ENCODE results near the gene MYH1.

The MYH1 gene

GRCh38 chr17:10482252-10482651 lies 36.1 kb downstream of the MYH1 start:
- no peak for DNase-seq (ENCODE audit: low read depth in 2 of 2)

- DNase-seq (ENCODE audit: low read depth in 2 of 2): no peak
Observed at GRCh38 chr17:10477701-10478100, 40.6 kb downstream of the MYH1 start.

GRCh38 chr17:10474536-10474935 lies 43.8 kb downstream of the MYH1 start:
- DNase-seq (ENCODE audit: low read depth in 2 of 2): no peak

GRCh38 chr17:10471858-10472257 lies 46.5 kb downstream of the MYH1 start:
- no peak for DNase-seq (ENCODE audit: low read depth in 2 of 2)

GRCh38 chr17:10469459-10469858 lies 48.9 kb downstream of the MYH1 start, which contains the start of gene MYH4:
TSS of gene MYH4 (minus strand) at chr17:10469559. CDS start at chr17:10466745, 2,814 bp downstream.
- DNase-seq (ENCODE audit: low read depth in 2 of 2): no peak

GRCh38 chr17:10463402-10463801 lies 54.9 kb downstream of the MYH1 start:
- DNase-seq (ENCODE audit: low read depth in 2 of 2): no peak

GRCh38 chr17:10460062-10460461 lies 58.3 kb downstream of the MYH1 start:
- DNase-seq (ENCODE audit: low read depth in 2 of 2): no peak

GRCh38 chr17:10458701-10459100 lies 59.6 kb downstream of the MYH1 start:
- DNase-seq (ENCODE audit: low read depth in 2 of 2): no peak

- no peak for DNase-seq (ENCODE audit: low read depth in 2 of 2)
Observed at GRCh38 chr17:10457952-10458351, 60.4 kb downstream of the MYH1 start.

GRCh38 chr17:10447026-10447931 lies 71.1 kb downstream of the MYH1 start:
- DNase-seq (ENCODE audit: low read depth in 2 of 2): no peak

Data from activated CD4-positive, alpha-beta T cell treated with anti-CD3 and anti-CD28 coated beads for 24 hours (primary cell).